Mesothelial cell of epicardium (in vitro differentiated cells): ENCODE measurements around the gene DAPK1. TPM values are rescaled to one million over a fixed set of nuclear protein-coding genes. Genes with fewer than 3 reads are reported as not detected.

Experiments used
- DNase-seq, 2 experiments: peaks; one replicate each; pipeline ENCODE4 v3.0.0; 2021; ENCODE audit warnings: low spot score in 2 of 2; ENCODE audit not compliant: unreplicated experiment in 2 of 2
- H3K27ac Mint-ChIP-seq: 2 replicates; pipeline ENCODE4 v1.8.0; 2021; ENCODE audit warnings: mixed read lengths
- H3K27me3 Mint-ChIP-seq: 2 replicates; pipeline ENCODE4 v1.8.0; 2021; ENCODE audit warnings: low read depth, mixed read lengths
- H3K36me3 Mint-ChIP-seq: 2 replicates; pipeline ENCODE4 v1.8.0; 2021; ENCODE audit warnings: mixed read lengths
- H3K4me1 Mint-ChIP-seq: 2 replicates; pipeline ENCODE4 v1.8.0; 2021; ENCODE audit warnings: mixed read lengths
- H3K4me3 Mint-ChIP-seq: 2 replicates; pipeline ENCODE4 v1.8.0; 2021; ENCODE audit warnings: mild to moderate bottlenecking, moderate library complexity, mixed read lengths
- H3K9me3 Mint-ChIP-seq: 2 replicates; pipeline ENCODE4 v1.8.0; 2021; ENCODE audit warnings: mixed read lengths
- CTCF ChIP-seq: fragments of 200-600 bp; sonication (generic); IDR thresholded peaks from one replicate; pipeline ENCODE4 v1.5.0; 2021; ENCODE audit warnings: antibody characterized with exemption; ENCODE audit not compliant: unreplicated experiment
- total RNA-seq: library from RNA; stranded (reverse); gene quantifications from 3 replicates; pipeline ENCODE4 v1.2.1, GENCODE V29; 2021

DAPK1 gene
- total RNA-seq, 1 donor from 2014 or later = 239 TPM

DNA sequence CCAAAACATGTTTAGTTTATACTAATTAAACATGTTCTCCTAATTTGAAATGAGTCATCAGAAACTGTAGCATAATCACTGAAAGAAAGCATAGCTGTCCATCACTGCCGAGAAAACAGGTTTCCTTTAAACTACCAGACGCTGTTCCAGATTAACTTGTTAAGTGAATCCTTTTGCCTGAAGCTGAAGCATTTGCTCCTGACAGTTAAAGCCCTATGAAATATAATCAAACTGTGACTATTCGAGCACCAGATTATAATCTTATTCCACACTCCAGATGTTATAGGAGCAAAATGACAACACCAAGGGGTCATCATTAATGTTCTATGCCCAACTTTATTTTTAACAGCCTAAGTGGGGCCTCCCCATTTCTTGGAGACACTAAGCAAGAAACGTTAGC lies 142.3 kb downstream of the DAPK1 start:
- Mint-ChIP-seq H3K4me1 (peaks cover 78% of the 10 kb centered on the region), H3K36me3 (peaks cover 30% of the 10 kb centered on the region), H3K27ac (peak overlapping the region; percentile 92), H3K27me3 (no peaks in the 10 kb centered on the region), H3K4me3 (no peak overlapping the region), H3K9me3 (no peaks in the 10 kb centered on the region)
- no peak for DNase-seq
- TF ChIP-seq CTCF = no peak

GRCh38 chr9:87640385-87640795 lies 142.7 kb downstream of the DAPK1 start:
- no peaks in the 10 kb centered on the region for H3K27me3 Mint-ChIP-seq
- H3K9me3 Mint-ChIP-seq = no peaks in the 10 kb centered on the region
- H3K4me3 Mint-ChIP-seq = no peak overlapping the region
- H3K4me1 Mint-ChIP-seq = peaks cover 82% of the 10 kb centered on the region
- H3K27ac Mint-ChIP-seq = peak overlapping the region; percentile 92
- H3K36me3 Mint-ChIP-seq = peaks cover 30% of the 10 kb centered on the region
- peak in 1 of 2 experiments; percentile 44 for DNase-seq
- no peak for TF ChIP-seq CTCF

GRCh38 chr9:87641067-87641466 lies 143.4 kb downstream of the DAPK1 start:
- H3K9me3 Mint-ChIP-seq = no peaks in the 10 kb centered on the region
- no peak for TF ChIP-seq CTCF
- peak overlapping the region; percentile 92 for H3K27ac Mint-ChIP-seq
- DNase-seq = no peak
- peaks cover 84% of the 10 kb centered on the region for H3K4me1 Mint-ChIP-seq
- no peaks in the 10 kb centered on the region for H3K27me3 Mint-ChIP-seq
- peaks cover 32% of the 10 kb centered on the region for H3K36me3 Mint-ChIP-seq
- H3K4me3 Mint-ChIP-seq = no peak overlapping the region

DNA sequence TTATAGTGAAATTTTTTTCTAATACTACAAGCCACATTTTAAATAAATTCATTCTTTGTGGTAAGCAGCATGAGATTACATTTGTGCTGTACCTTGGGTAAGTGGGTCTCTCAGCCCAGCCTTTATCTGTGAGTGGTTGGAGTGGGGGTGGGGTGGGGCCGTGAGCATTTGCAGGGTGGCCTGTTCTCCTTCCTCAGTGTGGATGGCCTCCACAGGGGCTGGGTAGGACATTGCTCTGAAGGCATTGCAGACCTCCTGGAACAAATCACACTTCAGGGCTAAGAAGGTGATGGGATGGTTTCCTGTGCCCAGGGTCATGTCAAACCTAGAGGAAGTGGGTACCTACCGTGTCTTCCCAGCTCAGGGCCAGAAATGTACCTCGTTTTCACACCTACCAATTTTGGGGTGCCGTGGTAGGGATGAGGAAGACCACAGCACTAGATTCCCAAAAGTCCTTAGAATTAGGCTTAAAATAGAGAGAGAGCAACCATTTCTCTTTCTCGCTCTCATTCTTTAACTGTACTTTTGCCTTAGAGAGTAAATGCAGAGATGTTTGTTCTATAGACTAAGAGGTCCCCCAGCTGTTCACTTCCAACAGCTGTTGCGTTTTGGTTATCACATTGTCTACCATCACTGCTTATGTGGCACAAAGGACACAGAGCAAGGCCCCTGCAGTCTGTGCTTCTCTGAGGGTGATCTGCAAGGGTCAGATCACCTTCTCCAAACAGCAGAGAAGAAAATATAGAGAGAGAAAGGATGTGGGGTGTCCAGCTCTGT lies 144.9 kb downstream of the DAPK1 start:
- no peaks in the 10 kb centered on the region for H3K9me3 Mint-ChIP-seq
- peaks cover 38% of the 10 kb centered on the region for H3K36me3 Mint-ChIP-seq
- DNase-seq = no peak
- no peak for TF ChIP-seq CTCF
- no peaks in the 10 kb centered on the region for H3K27me3 Mint-ChIP-seq
- no peak overlapping the region for H3K4me3 Mint-ChIP-seq
- peak overlapping the region; percentile 92 for H3K27ac Mint-ChIP-seq
- H3K4me1 Mint-ChIP-seq = peaks cover 94% of the 10 kb centered on the region

DNA sequence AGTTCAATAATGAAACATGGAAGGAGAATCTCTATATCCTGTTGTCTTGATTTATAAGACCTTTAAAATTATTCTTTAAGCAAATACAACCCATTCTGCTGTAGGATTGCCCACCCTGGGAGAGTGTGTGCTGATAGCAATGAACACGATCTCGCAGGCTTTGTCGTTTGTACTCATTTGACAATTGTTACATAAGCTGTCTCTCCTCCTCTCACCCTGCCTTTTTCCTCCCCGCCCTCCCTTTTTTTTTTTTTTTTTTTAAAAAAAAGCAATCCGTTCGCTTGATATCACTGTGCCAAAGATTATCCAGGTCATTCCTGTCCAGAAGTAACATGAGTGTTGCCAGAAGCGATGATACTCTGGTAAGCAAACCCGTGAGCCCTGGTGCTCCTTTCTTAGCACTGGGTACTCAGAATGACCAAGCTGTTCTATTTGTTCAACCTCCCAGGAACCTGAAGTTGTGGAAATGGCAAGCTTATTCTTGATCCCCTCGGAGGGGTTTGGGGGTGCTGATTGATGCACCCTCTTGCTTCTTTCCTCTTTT lies 145.5 kb downstream of the DAPK1 start:
- peaks cover 97% of the 10 kb centered on the region for H3K4me1 Mint-ChIP-seq
- peaks cover 41% of the 10 kb centered on the region for H3K36me3 Mint-ChIP-seq
- no peaks in the 10 kb centered on the region for H3K27me3 Mint-ChIP-seq
- peak overlapping the region; percentile 85 for H3K27ac Mint-ChIP-seq
- H3K4me3 Mint-ChIP-seq = no peak overlapping the region
- no peak for DNase-seq
- no peaks in the 10 kb centered on the region for H3K9me3 Mint-ChIP-seq
- no peak for TF ChIP-seq CTCF
